Measurements from ENCODE around the gene POLK. TPM values are rescaled to one million over a fixed set of nuclear protein-coding genes. Genes with fewer than 3 reads are reported as not detected.

POLK gene
- total RNA-seq, 4 donors from 2014 or later = 23.9 to 35.8 (median 27.8) TPM

DNA sequence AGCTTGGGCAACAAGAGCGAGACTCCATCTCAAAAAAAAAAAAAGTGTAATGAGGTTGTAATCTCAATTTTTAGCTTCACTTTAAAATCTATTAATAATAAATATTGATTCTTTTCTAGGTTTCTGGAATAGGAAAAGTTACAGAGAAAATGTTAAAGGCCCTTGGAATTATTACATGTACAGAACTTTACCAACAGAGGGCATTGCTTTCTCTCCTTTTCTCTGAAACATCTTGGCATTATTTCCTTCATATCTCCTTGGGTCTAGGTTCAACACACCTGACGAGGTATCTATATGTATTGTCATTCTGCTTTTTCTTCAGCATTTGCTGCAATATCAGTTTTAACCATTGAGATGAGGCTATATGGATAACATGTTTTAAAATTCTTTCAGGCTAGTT lies 73.0 kb downstream of the POLK start:
- H3K9me3 ChIP-seq = no peaks in the 10 kb centered on the region

DNA sequence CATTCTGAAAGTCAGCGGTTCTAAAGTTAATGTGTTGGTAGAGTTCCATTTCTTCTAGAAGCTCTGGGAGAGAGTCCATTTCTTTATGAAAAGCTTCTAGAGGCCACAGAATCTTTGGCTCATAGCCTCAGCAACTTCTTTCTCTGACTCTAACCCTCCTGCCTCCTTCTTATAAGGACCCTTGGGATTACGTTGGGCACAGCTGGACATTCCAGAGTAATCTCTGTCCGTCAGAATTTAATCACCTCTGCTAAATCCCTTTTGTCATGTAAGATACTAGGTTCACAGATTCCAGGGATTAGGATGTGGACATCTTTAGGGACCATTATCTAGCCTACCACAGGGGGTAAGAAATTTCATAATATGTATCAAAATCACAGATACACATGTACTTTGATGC lies 77.0 kb downstream of the POLK start:
- H3K27me3 ChIP-seq = no peaks in the 10 kb centered on the region
- no peak for DNase-seq
- intact Hi-C loops (cut with DNase I; ENCODE audit: low total_unique reads) (no loop called here), in situ Hi-C loops (cut with MboI; ENCODE audit: low sequenced_read_pairs in 4 of 4) (no loop called here)
- ATAC-seq = no peak
- no peaks in the 10 kb centered on the region for H3K9me3 ChIP-seq
- H3K27ac ChIP-seq = no peak overlapping the region
- TF ChIP-seq POLR2A (IDR thresholded peaks at IDR 0.05) = no peak
- TF ChIP-seq, protein P1, sequence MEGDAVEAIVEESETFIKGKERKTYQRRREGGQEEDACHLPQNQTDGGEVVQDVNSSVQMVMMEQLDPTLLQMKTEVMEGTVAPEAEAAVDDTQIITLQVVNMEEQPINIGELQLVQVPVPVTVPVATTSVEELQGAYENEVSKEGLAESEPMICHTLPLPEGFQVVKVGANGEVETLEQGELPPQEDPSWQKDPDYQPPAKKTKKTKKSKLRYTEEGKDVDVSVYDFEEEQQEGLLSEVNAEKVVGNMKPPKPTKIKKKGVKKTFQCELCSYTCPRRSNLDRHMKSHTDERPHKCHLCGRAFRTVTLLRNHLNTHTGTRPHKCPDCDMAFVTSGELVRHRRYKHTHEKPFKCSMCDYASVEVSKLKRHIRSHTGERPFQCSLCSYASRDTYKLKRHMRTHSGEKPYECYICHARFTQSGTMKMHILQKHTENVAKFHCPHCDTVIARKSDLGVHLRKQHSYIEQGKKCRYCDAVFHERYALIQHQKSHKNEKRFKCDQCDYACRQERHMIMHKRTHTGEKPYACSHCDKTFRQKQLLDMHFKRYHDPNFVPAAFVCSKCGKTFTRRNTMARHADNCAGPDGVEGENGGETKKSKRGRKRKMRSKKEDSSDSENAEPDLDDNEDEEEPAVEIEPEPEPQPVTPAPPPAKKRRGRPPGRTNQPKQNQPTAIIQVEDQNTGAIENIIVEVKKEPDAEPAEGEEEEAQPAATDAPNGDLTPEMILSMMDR (IDR thresholded peaks at IDR 0.05 in 4 of 5, conservative IDR thresholded peaks at IDR 0.05 in 1 of 5) = no peak
- H3K36me3 ChIP-seq = peaks cover 0 to 34% of the 10 kb centered on the region in 2 donors
- H3K4me1 ChIP-seq = no peaks in the 10 kb centered on the region
- H3K4me3 ChIP-seq = no peak overlapping the region

More for the DNA sequence above, 73.0 kb downstream of the POLK start:
- Histone ChIP-seq H3K4me1 (no peaks in the 10 kb centered on the region), H3K27ac (no peak overlapping the region), H3K4me3 (no peak overlapping the region), H3K27me3 (no peaks in the 10 kb centered on the region), H3K36me3 (peaks cover 0 to 30% of the 10 kb centered on the region in 2 donors)
- no peak for ATAC-seq
- no peak for DNase-seq
- in situ Hi-C loops (cut with MboI; ENCODE audit: low sequenced_read_pairs in 4 of 4) (no loop called here), intact Hi-C loops (cut with DNase I; ENCODE audit: low total_unique reads) (no loop called here)
- TF ChIP-seq, protein P1 (IDR thresholded peaks at IDR 0.05 in 4 of 5, conservative IDR thresholded peaks at IDR 0.05 in 1 of 5) = no peak
- no peak for TF ChIP-seq POLR2A (IDR thresholded peaks at IDR 0.05)

DNA sequence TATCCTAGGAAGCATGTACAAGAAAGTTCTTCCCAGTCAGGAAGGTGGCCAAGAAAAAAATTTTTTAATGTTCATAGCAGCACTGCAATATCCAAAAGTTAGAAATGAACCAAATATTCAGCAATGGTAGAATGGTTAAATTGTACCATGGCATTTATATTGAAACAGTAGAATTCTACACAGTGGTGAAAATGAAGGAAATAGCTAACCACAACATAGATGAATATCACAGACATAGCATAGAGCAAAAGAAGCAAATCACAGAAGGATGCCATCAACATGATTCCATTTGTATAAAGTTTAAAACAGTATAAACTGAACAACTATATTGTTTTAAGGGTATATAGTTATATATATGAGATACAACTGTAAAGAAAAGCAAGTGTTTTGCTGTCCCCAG lies 88.8 kb downstream of the POLK start:
- ATAC-seq = no peak
- Histone ChIP-seq H3K27ac (no peak overlapping the region), H3K36me3 (peaks cover 0 to 11% of the 10 kb centered on the region in 2 donors), H3K4me3 (no peak overlapping the region), H3K9me3 (no peaks in the 10 kb centered on the region), H3K4me1 (no peaks in the 10 kb centered on the region), H3K27me3 (no peaks in the 10 kb centered on the region)
- DNase-seq = no peak
- TF ChIP-seq POLR2A (IDR thresholded peaks at IDR 0.05) = no peak
- TF ChIP-seq, protein P1 (IDR thresholded peaks at IDR 0.05 in 4 of 5, conservative IDR thresholded peaks at IDR 0.05 in 1 of 5) = no peak
- intact Hi-C loops (cut with DNase I; ENCODE audit: low total_unique reads) (no loop called here), in situ Hi-C loops (cut with MboI; ENCODE audit: low sequenced_read_pairs in 4 of 4) (no loop called here)

DNA sequence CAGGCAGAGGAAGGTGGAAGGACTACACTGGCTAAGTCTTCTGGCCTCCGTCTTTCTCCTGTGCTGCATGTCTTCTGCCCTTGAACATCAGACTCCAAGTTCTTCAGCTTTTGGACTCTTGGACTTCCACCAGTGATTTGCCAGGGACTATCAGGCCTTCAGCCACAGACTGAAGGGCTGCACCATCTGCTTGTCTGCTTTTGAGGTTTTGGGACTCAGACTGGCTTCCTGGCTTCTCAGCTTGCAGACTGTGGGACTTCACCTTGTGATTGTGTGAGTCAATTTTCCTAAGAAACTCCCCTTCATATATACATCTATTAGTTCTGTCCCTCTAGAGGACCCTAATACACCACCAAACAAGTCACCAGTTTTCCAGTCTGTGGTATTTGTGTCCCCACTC lies 89.9 kb downstream of the POLK start:
- TF ChIP-seq, protein P1 (IDR thresholded peaks at IDR 0.05 in 4 of 5, conservative IDR thresholded peaks at IDR 0.05 in 1 of 5) = no peak
- TF ChIP-seq POLR2A (IDR thresholded peaks at IDR 0.05) = no peak
- Histone ChIP-seq H3K4me3 (no peak overlapping the region), H3K27me3 (no peaks in the 10 kb centered on the region), H3K4me1 (no peaks in the 10 kb centered on the region), H3K9me3 (no peaks in the 10 kb centered on the region), H3K36me3 (peaks cover 0 to 11% of the 10 kb centered on the region in 2 donors), H3K27ac (no peak overlapping the region)
- ATAC-seq = no peak
- in situ Hi-C loops (cut with MboI; ENCODE audit: low sequenced_read_pairs in 4 of 4) = no loop called here
- DNase-seq = no peak
- intact Hi-C loops (cut with DNase I; ENCODE audit: low total_unique reads) = no loop called here

DNA sequence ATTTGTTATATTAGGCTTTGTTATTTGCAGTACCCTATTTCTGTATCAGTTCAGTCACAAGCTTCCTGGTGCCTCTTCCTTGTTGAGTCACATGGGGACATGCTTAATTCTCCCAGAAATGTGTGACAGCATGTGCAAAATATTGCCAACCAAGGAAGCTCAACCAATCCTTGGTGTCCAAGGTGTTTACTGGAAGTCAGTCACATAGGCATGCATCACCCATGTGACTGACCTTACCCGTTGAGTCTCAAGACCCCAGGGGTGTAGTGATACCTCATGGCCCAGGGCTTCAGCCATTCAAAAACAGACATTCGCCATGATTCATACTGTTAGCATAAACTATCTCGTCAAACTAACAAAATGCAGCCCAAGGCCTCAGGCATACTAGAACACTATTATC lies 90.3 kb downstream of the POLK start:
- Histone ChIP-seq H3K27ac (no peak overlapping the region), H3K9me3 (no peaks in the 10 kb centered on the region), H3K27me3 (no peaks in the 10 kb centered on the region), H3K4me3 (no peak overlapping the region), H3K4me1 (no peaks in the 10 kb centered on the region), H3K36me3 (peaks cover 0 to 11% of the 10 kb centered on the region in 2 donors)
- intact Hi-C loops (cut with DNase I; ENCODE audit: low total_unique reads) = no loop called here
- TF ChIP-seq, protein P1 (IDR thresholded peaks at IDR 0.05 in 4 of 5, conservative IDR thresholded peaks at IDR 0.05 in 1 of 5) = no peak
- no peak for DNase-seq
- in situ Hi-C loops (cut with MboI; ENCODE audit: low sequenced_read_pairs in 4 of 4) = no loop called here
- ATAC-seq = no peak

Measured in gastrocnemius medialis (tissue), 4 donors.